ENCODE results near the gene UNCX. TPM values are rescaled to one million over a fixed set of nuclear protein-coding genes. Genes with fewer than 3 reads are reported as not detected.

The UNCX gene
- total and polyA plus RNA-seq, 2 of the 4 experiments (the other 2 are of a cell fraction) = not detected

- Histone ChIP-seq H3K9me1 (ENCODE audit: insufficient read depth, low read length) (no peaks in the 10 kb centered on the region), H3K4me2 (ENCODE audit: low read depth, low read length) (no peak overlapping the region), H3K4me3 (ENCODE audit: insufficient read depth, low read depth, low read length) (no peak overlapping the region), H4K20me1 (ENCODE audit: insufficient read depth, low read length) (no peaks in the 10 kb centered on the region), H4K5ac (ENCODE audit: low read depth, low read length) (no peak overlapping the region), H2AFZ (replicated peaks; ENCODE audit: low read length, poor library complexity) (no peak overlapping the region), H2BK15ac (ENCODE audit: low read depth, low read length) (no peak overlapping the region; the same call in 2 of the 3 replicates), H2BK20ac (ENCODE audit: low read depth, low read length) (0 out of 2 replicates have a peak overlapping the region, but pooled peaks have one; percentile 6), H3K27ac (ENCODE audit: insufficient read depth, low read length) (no peak overlapping the region), H4K8ac (ENCODE audit: low read depth in 2 of 2, low read length in 2 of 2) (no peak overlapping the region), H3K4ac (ENCODE audit: low read depth, low read length) (no peak overlapping the region), H2BK120ac (ENCODE audit: low read depth, low read length) (no peak overlapping the region), H4K91ac (ENCODE audit: insufficient read depth, low read depth, low read length) (no peak overlapping the region), H2AK9ac (replicated peaks; ENCODE audit: low read depth, low read length, poor library complexity) (no peak overlapping the region), H3K79me1 (ENCODE audit: low read depth in 1 of 2, low read length in 2 of 2) (no peaks in the 10 kb centered on the region), H3K4me1 (ENCODE audit: control insufficient read depth, insufficient read depth, low read length) (peaks cover 5% of the 10 kb centered on the region), H3K23ac (ENCODE audit: low read depth, low read length) (no peak overlapping the region), H3K56ac (ENCODE audit: extremely low read depth, insufficient read depth, low read length) (no peak overlapping the region), H2BK5ac (ENCODE audit: low read depth, low read length, poor library complexity, severe bottlenecking) (no peak overlapping the region), H3K36me3 (ENCODE audit: control insufficient read depth, insufficient read depth, low read length) (no peaks in the 10 kb centered on the region), H2AK5ac (ENCODE audit: low read depth, low read length) (peak overlapping the region; percentile 22; the same call in 1 of the 2 replicates), H3K9me3 (ENCODE audit: control insufficient read depth, insufficient read depth, low read length) (no peaks in the 10 kb centered on the region), H3K14ac (replicated peaks; ENCODE audit: low read depth, low read length) (no peak overlapping the region), H3K9ac (ENCODE audit: low read depth, low read length) (no peak overlapping the region), H3K18ac (ENCODE audit: low read depth, low read length) (no peak overlapping the region), H3K27me3 (ENCODE audit: control insufficient read depth, insufficient read depth, low read length) (peaks cover 8% of the 10 kb centered on the region)
- ATAC-seq (ENCODE audit: low read depth) = no peak
- in situ Hi-C loops (cut with MboI; ENCODE audit: low sequenced_read_pairs) = no loop called here
- CTCF ChIA-PET = no interaction called here
- dilution Hi-C loops (cut with HindIII; ENCODE audit: low sequenced_read_pairs, unreplicated experiment) = no loop called here
- BruUV-seq (replicated peaks) = no TSS peak
- 96% methylated on average over 10 of the region's 10 CpGs; no CpG with 5 or more reads in 1 of the 2 experiments for WGBS, 2 experiments (ENCODE audit: extremely low coverage in 2 of 2, insufficient read length in 1 of 2)
- POLR2A ChIA-PET (ENCODE audit: unreplicated experiment) = no interaction called here
- intact Hi-C loops (cut with micrococcal nuclease) = loop anchor here (5.0 kb wide), 2 partner anchors 222 to 282 kb away; no protein-coding TSS in a partner anchor
- no peak for DNase-seq
- TF ChIP-seq MXI1 (IDR thresholded peaks at IDR 0.05; ENCODE audit: borderline replicate concordance, low read depth, low read length) = no peak
- TF ChIP-seq BHLHE40 (IDR thresholded peaks at IDR 0.05; ENCODE audit: low read depth, low read length) = no peak
- TF ChIP-seq FOS (IDR thresholded peaks at IDR 0.05; ENCODE audit: low read depth, low read length) = no peak
- TF ChIP-seq MAFK (IDR thresholded peaks at IDR 0.05; ENCODE audit: low read depth, low read length) = no peak
- no peak for TF ChIP-seq CTCF (conservative IDR thresholded peaks at IDR 0.05; ENCODE audit: low read depth, low read length)
- no peak for TF ChIP-seq MAZ (IDR thresholded peaks at IDR 0.05; ENCODE audit: borderline replicate concordance, low read depth, low read length)
- TF ChIP-seq ELK1 (IDR thresholded peaks at IDR 0.05; ENCODE audit: borderline replicate concordance, low read depth, low read length) = no peak
- TF ChIP-seq CEBPB (IDR thresholded peaks at IDR 0.05; ENCODE audit: low read depth, low read length) = no peak
- no peak for TF ChIP-seq SMC3 (IDR thresholded peaks at IDR 0.05; ENCODE audit: low read depth, low read length)
- no peak for TF ChIP-seq RFX5 (IDR thresholded peaks at IDR 0.05; ENCODE audit: low read depth, low read length)
- TF ChIP-seq RAD21 (IDR thresholded peaks at IDR 0.05; ENCODE audit: low read length) = no peak
- no peak for TF ChIP-seq POLR2A (IDR thresholded peaks at IDR 0.05; ENCODE audit: low read depth, low read length)
- no peak for TF ChIP-seq CHD1 (IDR thresholded peaks at IDR 0.05; ENCODE audit: low read depth, low read length)
- TF ChIP-seq USF2 (IDR thresholded peaks at IDR 0.05; ENCODE audit: low read depth, low read length) = no peak
- TF ChIP-seq RCOR1 (IDR thresholded peaks at IDR 0.05; ENCODE audit: insufficient replicate concordance, low read length) = no peak
These were observed 42.5 kb upstream of the UNCX start for GRCh38 chr7:1189986-1190772.

Data from IMR-90 (cell line).